NCI-H1048 (cell line): ENCODE measurements around the gene FGD6.
"Not testable (repeated sequence)": the region's sequence is repeated elsewhere in the genome, so short reads cannot be mapped to it uniquely, and the experiment has no call there.

ENCODE experiments used
- DNase-seq: peaks from one replicate; lab custom pipeline; 2025; lab: John Stamatoyannopoulos, UW

The FGD6 gene

GRCh38 chr12:95126076-95126475 lies 91.2 kb downstream of the FGD6 start:
- DNase-seq = no peak

- no peak for DNase-seq
Observed at GRCh38 chr12:95124106-95124505, 93.2 kb downstream of the FGD6 start.

DNA sequence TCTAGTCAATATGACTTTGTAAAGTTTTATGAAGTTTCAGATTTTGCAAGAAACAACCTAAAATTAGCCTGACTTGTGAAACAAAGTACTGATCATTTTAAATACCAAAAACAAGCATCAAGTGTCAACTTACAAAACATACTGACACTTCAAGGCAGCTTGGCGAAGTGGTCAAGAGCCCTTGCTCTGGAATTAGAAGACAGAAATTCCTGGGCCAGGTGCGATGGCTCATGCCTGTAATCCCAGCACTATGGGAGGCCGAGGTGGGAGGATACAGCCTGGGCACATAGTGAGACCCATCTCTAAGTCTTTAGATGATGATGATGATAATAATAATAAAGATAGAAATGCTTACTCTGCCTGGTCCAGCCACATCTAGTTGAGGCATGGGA lies 98.5 kb downstream of the FGD6 start:
- DNase-seq = no peak

DNA sequence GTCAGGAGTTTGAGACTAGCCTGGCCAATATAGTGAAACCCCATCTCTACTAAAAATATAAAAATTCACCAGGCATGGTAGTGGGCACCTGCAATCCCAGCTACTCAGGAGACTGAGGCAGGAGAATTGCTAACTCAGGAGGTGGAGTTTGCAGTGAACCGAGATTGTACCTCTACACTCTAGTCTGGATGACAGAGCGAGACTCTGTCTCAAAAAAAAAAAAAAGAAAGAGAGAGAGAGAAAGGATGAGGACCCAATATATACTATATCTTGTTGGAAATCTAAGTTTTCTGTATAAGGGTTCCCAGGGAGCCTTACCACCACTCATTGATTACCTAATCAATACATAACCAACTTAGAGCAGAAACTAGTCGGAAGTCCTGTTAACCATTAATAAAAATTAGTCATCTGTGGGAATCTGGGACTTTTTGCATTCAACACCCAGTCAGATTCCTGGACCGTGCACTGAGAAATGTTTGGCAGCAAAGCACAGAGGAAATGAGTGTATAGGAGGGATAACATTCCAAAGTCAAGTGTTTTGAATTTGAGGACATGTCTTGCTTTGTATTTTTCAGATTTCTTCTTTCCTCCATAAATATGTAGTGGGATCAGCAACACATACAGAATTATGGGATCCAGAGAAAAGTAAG lies 99.0 kb downstream of the FGD6 start:
- DNase-seq = no peak

- DNase-seq = no peak
Observed at GRCh38 chr12:95117178-95117599, 100.1 kb downstream of the FGD6 start.

DNA sequence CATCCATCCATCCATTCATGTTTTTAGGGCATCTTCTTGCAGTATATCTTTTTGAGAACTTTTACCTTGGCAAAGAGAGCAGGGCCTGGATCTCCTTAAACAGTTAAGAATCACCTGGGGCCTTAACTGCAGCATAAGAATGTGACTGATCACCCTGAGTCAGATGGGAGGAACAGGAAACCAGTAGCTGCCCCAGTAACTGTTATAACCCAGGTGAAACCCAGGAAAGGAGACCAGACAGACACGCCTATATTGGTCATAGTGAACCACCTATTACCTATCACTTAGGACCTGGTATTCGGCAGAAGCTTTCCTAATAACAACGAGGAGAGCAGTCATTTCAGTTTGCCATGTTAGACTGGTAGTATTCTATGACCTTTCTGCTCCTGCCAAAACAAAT lies 100.5 kb downstream of the FGD6 start:
- no peak for DNase-seq

GRCh38 chr12:95116341-95116740 lies 100.9 kb downstream of the FGD6 start:
- no peak for DNase-seq

DNA sequence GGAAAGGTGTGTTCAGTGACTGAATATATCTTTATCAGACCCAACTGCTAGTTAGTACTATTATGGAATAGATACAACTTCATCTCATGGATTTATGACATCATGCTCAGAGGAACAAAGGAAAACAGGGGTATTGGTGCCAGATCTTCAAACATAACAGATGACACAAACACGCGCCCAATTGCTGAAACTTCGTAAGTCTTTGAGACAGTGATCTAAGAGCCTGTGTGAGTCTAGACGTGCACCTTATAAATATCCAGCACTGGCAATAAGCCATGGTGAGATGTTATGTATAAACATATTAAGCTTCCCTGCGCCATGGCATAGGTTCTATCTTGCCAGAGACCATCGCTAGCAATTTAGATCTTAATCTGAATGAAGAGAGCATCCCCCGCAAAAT lies 101.6 kb downstream of the FGD6 start:
- no peak for DNase-seq

- DNase-seq = no peak
Observed at GRCh38 chr12:95114766-95115405, 102.4 kb downstream of the FGD6 start.

GRCh38 chr12:95107362-95107761 lies 109.9 kb downstream of the FGD6 start:
- no peak for DNase-seq

GRCh38 chr12:95105540-95105939 lies 111.7 kb downstream of the FGD6 start:
- DNase-seq = no peak

DNA sequence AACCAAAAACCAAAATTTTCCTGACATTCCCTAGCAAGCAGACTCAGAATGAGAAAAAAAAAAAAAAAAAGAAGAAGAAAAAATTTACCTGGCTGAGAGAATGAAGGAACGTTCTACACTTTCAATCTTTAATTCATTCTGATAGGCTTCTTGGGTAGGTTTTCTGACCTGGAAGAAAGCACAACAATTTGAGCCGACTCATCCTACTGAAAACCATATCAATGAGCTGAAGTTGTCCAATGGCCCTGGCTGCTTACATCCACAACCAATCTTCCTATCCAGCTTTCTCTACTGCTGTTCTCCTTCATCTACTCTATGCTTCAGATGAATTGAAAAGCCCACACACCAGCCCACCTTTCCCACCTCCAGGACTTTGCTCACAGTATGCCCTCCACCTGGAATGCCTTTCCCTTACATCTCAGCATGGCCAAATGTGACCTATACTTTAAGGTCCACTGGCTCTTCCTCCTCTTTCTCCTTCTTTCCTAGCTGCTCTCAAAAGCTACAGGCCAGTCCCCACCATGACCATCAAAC lies 112.3 kb downstream of the FGD6 start:
- no peak for DNase-seq

DNA sequence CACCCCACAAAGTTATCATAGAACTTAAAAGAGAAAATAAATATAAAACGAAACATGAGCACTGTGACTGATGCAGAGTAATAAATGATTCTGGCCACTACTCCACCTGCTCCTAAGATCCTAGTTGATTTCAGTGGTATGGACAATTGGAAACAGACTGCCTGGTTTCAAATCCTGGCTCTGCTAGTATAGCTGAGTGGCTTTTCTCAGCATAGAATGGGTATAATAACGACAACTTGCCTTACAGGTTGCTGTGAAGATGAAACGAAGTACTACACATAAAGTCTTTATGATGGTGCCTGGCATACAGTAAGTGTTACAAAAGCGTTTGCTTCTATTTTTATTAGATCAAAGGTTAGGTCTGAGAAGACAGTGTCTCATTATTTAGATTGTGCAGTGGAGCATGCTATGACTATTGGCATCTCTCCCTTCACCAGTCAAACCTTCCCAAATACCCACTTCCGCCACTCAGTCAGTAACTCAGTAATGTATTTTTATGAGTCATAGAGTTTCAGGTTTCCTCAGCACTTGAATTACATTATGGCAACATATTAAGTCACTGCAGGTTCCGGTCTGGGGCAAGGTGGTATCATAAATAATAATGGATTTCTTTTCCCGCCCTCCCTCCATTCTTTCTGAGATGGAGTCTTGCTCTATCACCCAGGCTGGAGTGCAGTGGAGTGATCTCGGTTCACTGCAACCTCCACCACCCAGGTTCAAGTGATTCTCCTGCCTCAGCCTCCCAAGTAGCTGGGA lies 114.2 kb downstream of the FGD6 start:
- DNase-seq = no peak

DNA sequence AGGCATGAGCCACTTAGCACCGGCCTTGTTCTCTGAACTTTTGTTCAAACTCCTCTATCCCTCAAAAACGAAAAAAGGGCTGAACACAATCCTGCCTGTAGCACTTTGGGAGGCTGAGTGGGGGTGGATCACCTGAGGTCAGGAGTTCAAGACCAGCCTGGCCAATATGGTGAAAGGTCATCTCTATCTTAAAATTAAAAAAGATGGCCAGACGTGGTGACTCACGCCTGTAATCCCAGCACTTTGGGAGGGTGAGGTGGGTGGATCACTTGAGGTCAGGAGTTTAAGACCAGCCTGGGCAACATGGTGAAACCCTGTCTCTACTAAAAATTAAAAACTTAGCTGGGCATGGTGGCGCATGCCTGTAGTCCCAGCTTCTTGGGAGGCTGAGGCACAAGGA lies 115.3 kb downstream of the FGD6 start:
- not testable (repeated sequence) for DNase-seq

- DNase-seq = no peak
Observed at GRCh38 chr12:95100264-95101190, 116.7 kb downstream of the FGD6 start.

DNA sequence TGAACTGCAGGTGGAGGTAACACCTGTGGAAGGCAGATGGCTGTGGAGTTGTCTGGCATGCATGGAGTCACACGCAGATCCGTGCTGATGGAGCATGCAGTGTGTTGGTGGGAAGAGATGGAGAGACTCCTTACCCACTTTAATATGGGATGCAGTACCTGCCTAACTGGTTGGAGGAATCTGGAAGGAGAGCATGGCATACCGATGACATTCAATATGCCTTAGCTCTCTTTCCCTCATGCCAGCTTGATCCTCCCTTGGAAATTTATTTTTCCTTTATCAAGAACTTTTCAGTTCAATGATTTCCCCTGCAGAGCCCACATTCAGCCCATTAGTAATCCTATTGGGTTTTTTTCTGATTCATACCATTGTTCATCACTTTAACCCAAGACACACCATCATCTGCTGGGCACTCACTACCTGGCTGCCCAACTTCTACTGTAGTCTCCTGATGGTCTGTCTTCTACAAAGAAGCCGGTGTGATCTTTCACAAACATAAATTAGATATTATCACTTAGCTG lies 117.9 kb downstream of the FGD6 start:
- DNase-seq = no peak

GRCh38 chr12:95096852-95097251 lies 120.4 kb downstream of the FGD6 start:
- no peak for DNase-seq

GRCh38 chr12:95096378-95096777 lies 120.9 kb downstream of the FGD6 start:
- no peak for DNase-seq

- DNase-seq = not testable (repeated sequence)
Observed at GRCh38 chr12:95095866-95096265, 121.4 kb downstream of the FGD6 start.

DNA sequence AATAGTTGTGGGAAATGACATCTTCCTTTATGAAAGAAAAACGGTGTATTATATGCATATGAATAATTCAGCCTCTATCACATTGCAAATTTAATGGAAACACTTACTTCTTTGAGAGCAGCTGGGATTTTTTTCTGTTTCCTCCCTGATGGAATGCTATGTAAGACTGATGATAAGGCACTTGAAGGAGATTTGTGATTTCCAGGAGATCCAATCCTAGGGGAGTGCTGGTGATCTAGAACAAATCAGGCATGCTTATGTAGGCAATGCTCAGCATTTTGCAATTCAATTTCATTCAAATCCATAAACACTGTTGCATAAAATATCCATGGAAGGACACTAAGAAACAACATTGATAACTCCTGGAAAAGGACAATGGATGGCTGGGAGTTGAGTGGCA lies 127.8 kb downstream of the FGD6 start:
- DNase-seq = no peak

DNA sequence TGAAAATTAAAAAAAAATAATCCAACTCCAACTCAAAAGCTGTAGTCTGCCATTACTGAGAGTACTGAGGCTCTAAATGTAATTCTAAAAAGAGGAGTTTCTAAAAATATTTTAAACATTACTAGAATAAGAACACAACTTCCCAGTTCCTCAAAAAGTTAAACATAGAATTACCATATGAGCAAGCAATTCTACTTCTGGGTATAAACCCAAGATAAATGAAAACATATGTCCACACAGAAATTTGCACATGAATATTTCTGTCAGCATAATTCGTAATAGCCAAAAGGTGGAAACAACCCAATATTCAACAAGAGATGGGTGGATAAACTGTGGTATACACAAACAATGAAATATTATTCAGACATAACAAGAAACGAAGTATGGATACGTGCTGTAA lies 128.9 kb downstream of the FGD6 start:
- no peak for DNase-seq

DNA sequence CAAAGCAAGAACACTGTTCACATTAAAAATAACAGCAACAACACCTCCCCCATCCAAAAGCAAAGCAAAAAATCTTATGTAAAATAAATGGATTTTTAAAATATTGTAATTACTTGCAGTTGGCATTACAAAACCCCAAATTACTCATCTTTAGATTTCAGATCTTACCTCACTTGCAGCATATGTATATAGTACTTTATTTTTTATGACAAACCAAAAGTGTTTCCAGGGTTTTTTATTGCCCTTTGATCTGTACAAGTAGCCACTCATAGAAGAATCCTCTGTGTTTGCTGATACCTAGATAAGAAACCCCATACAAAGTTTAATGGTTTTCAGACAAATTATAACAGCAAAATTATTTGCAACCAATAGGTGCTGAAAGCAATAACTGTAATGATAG lies 131.7 kb downstream of the FGD6 start:
- DNase-seq = no peak
